Left ventricle myocardium inferior (tissue), 1 donor: ENCODE data around the gene TEX14. TPM values are rescaled to one million over a fixed set of nuclear protein-coding genes. Genes with fewer than 3 reads are reported as not detected.

Source experiments
- DNase-seq: peaks from one replicate; pipeline ENCODE4 v3.0.0-alpha.2; 2020
- H3K27ac ChIP-seq: fragments of 200-600 bp; replicated peaks from 2 replicates; pipeline ENCODE4 v1.8.0; 2021
- H3K27me3 ChIP-seq: fragments of 200-600 bp; 2 replicates; pipeline ENCODE4 v1.8.0; 2021; ENCODE audit warnings: low read depth
- H3K36me3 ChIP-seq: fragments of 200-600 bp; 2 replicates; pipeline ENCODE4 v1.8.0; 2021
- H3K4me1 ChIP-seq: fragments of 200-600 bp; 2 replicates; pipeline ENCODE4 v1.8.0; 2021
- H3K4me3 ChIP-seq: fragments of 200-600 bp; 2 replicates; pipeline ENCODE4 v1.8.0; 2021; ENCODE audit warnings: mild to moderate bottlenecking, moderate library complexity
- H3K9me3 ChIP-seq: fragments of 200-600 bp; replicated peaks from 2 replicates; pipeline ENCODE4 v1.8.0; 2021
- intact Hi-C: fragments of 100-400 bp; cut with micrococcal nuclease; formaldehyde crosslinking; loops from one replicate; pipeline ENCODE4 v1.11.0; 2022
- total RNA-seq: library from RNA; stranded (reverse); fragmentation: NEBNext Ultra II Directional; extraction: Animal tissue kit (Norgen Biotek cat#: 25700); gene quantifications from one replicate; pipeline ENCODE4 v1.2.1, GENCODE V29; 2021
- TF ChIP-seq, protein P1 (sequence below): fragments of 200-600 bp; IDR thresholded peaks from 2 replicates; pipeline ENCODE4 v1.8.0; 2021; ENCODE audit warnings: antibody characterized with exemption, mild to moderate bottlenecking, borderline replicate concordance
- donor health status: DM: no; HTN: yes; CAD: no; lungs with severe emphysema.

TEX14 gene
- total RNA-seq, 1 donor from 2014 or later = 0.19 TPM

DNA sequence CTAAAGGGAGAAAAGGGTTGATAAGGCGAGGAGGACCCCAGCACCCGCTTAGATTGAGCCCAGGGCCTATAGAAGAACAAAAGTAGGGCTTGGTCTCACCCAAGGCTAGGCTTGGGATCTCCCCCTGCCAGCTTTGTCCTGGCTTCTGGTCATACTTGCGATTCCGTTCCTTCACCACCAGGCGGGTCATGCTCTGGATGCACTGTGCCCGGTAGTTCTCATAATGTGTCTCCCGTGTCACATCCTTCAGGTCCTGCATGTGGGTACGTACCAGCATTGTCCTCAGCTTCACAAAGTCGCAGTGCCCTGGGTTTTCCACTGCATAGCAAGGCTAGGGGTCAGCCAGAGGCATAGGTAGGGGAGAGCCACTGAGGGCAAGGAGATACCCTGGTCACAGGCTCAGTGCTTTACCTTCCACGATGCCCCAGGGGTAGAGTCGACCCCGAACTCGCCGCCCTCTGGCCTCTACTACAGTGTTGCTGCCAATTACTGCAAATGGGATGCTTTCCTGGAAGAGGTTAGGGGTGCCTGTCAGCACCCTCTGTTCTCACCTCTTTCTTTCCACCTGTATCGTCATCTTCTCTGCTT, 170.9 kb downstream of the TEX14 start:
- intact Hi-C loops = no loop called here
- no peaks in the 10 kb centered on the region for H3K9me3 ChIP-seq
- peak overlapping the region; percentile 98 for H3K27ac ChIP-seq
- TF ChIP-seq, protein P1, sequence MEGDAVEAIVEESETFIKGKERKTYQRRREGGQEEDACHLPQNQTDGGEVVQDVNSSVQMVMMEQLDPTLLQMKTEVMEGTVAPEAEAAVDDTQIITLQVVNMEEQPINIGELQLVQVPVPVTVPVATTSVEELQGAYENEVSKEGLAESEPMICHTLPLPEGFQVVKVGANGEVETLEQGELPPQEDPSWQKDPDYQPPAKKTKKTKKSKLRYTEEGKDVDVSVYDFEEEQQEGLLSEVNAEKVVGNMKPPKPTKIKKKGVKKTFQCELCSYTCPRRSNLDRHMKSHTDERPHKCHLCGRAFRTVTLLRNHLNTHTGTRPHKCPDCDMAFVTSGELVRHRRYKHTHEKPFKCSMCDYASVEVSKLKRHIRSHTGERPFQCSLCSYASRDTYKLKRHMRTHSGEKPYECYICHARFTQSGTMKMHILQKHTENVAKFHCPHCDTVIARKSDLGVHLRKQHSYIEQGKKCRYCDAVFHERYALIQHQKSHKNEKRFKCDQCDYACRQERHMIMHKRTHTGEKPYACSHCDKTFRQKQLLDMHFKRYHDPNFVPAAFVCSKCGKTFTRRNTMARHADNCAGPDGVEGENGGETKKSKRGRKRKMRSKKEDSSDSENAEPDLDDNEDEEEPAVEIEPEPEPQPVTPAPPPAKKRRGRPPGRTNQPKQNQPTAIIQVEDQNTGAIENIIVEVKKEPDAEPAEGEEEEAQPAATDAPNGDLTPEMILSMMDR = peak; percentile 41
- peaks cover 21% of the 10 kb centered on the region for H3K36me3 ChIP-seq
- H3K4me1 ChIP-seq = peaks cover 59% of the 10 kb centered on the region
- no peak for DNase-seq
- no peak overlapping the region for H3K4me3 ChIP-seq
- H3K27me3 ChIP-seq = no peaks in the 10 kb centered on the region

DNA sequence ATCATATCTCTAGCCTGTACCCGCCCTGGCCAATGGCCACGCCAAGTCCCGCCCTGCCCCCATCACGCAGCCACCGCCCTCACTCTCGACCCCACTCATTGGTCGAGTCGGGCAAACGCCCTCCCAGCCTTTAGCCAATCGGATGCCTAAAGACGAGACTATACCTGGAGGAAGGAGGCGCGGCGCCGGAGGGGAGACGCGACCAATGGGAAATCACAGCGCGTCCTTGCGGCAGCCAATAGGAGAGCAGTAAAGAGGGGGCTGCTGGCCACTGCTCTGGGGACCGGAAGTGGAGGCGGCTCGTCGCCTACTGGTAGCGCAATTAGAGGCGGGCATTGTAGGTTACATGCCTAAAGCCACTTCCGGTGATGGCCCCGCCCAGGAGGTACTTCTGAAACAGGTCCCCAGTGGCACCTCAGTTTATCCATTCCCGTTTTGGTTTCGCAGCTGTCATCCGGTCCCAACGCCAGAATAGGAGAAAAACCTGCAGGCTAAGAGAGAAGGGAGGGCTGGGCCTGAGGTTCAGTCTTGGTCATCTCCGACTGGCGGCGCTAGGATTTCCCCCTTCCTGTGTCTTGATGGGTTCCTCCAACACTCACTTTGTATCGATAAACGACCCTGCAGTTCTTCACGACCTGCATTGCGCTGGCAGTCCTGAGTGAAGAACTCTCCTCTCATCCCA, 173.8 kb downstream of the TEX14 start:
- H3K27ac ChIP-seq = peak overlapping the region; percentile 98
- DNase-seq = peak; percentile 100
- intact Hi-C loops = no loop called here
- TF ChIP-seq, protein P1 = no peak
- no peaks in the 10 kb centered on the region for H3K9me3 ChIP-seq
- no peaks in the 10 kb centered on the region for H3K27me3 ChIP-seq
- H3K36me3 ChIP-seq = peaks cover 9% of the 10 kb centered on the region
- peak overlapping the region; percentile 91 for H3K4me3 ChIP-seq
- H3K4me1 ChIP-seq = peaks cover 69% of the 10 kb centered on the region

DNA sequence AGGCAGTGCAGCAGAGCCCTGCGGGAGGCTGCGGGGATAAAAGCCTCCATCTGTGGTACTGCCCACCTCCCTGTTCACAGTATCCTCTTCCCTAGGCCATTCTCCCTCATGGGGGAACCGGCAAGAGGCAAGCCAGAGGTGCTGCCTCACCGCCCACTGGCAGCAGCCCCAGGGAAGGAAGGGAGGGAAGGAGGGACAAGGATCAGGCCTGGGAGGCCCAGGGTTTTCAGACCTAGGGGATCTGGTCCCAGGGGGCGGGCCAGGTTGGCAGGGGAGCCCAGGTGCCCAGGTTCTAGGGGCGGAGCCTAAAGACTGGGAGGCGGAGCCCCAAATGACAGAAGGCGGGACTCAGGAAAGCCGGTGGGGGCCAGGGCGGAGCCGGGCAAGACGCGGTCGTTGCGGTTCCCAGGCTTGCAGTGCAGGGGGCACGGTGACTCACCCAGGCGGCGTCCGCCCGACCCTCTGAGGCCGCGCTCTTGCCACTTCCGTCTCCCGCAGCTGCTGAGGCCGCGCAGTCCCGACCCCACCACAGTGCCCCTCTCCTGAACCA, 174.4 kb downstream of the TEX14 start:
- Histone ChIP-seq H3K9me3 (no peaks in the 10 kb centered on the region), H3K27ac (peak overlapping the region; percentile 98), H3K4me1 (peaks cover 70% of the 10 kb centered on the region), H3K36me3 (peaks cover 14% of the 10 kb centered on the region), H3K4me3 (peak overlapping the region; percentile 91), H3K27me3 (no peaks in the 10 kb centered on the region)
- TF ChIP-seq, protein P1 = no peak
- intact Hi-C loops = no loop called here
- DNase-seq = no peak

DNA sequence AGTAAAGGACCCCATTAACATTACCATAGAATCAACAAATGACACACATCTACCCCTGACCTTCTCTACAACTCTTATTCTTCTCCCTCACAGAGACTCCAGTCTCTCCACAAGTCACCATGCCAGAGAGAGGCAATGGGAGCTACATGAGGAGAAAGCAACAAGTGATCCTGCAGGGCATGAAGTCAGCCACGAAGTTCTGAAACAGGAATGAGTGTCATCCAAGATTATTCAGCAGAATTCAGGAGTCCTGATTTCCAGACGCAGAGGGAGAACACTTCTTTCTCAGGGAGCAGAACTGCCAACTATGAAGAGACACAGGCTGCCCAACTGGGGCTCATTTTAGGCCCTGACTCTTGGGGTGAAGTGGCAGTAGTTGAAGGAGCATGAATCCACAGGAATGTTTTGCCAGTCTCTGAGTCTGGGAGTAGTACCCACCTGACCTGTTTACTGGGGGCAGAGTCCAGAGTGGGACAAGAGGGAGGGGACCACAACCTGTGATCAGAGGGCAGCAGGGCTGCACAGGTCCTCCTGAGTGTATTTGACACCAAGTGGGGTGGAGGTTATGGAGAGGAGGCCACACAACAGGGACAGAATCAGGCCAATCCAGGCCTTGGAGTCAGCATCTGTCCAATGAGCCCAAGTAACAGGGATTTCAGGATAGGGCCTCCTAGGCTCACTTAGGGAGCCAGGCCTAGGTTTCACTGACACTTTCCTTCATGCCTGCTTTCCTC, 175.0 kb downstream of the TEX14 start:
- peak overlapping the region; percentile 98 for H3K27ac ChIP-seq
- intact Hi-C loops = no loop called here
- H3K36me3 ChIP-seq = peaks cover 18% of the 10 kb centered on the region
- peak overlapping the region; percentile 91 for H3K4me3 ChIP-seq
- H3K4me1 ChIP-seq = peaks cover 70% of the 10 kb centered on the region
- TF ChIP-seq, protein P1 = no peak
- no peaks in the 10 kb centered on the region for H3K27me3 ChIP-seq
- no peaks in the 10 kb centered on the region for H3K9me3 ChIP-seq
- no peak for DNase-seq

DNA sequence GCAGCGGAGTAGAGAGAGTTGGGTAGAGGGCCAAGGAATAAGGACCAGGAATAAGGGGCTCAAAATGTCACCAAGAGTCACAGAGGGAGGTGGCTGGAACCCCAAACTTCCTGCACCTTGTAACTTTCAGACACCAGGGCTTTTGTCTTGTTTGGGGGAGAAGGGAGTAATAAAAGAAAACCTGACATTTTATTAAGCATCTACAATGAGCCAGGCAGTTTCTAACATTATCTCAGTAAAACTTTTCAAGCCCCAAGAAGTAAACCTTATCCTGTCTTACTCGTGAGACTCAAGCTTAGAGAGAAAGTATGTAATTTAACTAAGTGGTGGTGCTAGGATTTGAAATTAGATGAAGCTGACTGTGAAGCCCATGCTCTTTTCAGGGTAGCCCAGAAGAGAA, 176.6 kb downstream of the TEX14 start:
- H3K4me1 ChIP-seq = peaks cover 60% of the 10 kb centered on the region
- TF ChIP-seq, protein P1 = no peak
- H3K36me3 ChIP-seq = peaks cover 29% of the 10 kb centered on the region
- peak overlapping the region; percentile 80 for H3K27ac ChIP-seq
- H3K27me3 ChIP-seq = no peaks in the 10 kb centered on the region
- DNase-seq = no peak
- intact Hi-C loops = no loop called here
- H3K4me3 ChIP-seq = peak overlapping the region; percentile 81
- H3K9me3 ChIP-seq = no peaks in the 10 kb centered on the region
